Smooth muscle cell (in vitro differentiated cells): ENCODE measurements around the gene PWWP2A. TPM values are rescaled to one million over a fixed set of nuclear protein-coding genes. Genes with fewer than 3 reads are reported as not detected.
A peak's percentile ranks its signal among the peaks of the same experiment; 100 is the strongest.

Experiments used
- DNase-seq: peaks from one replicate; lab custom pipeline; 2025; ENCODE audit not compliant: unreplicated experiment; lab: John Stamatoyannopoulos, UW
- H2AFZ ChIP-seq: fragments of 200-600 bp; sonication (generic); 2 replicates; pipeline ENCODE4 v1.6.0; 2016; ENCODE audit warnings: antibody characterized with exemption, low read depth, mild to moderate bottlenecking
- H3F3A ChIP-seq: fragments of 200-600 bp; sonication (generic); 2 replicates; pipeline ENCODE4 v1.6.0; 2017; ENCODE audit warnings: antibody characterized with exemption, low read depth
- H3K27ac ChIP-seq: fragments of 200-600 bp; sonication (generic); 2 replicates; pipeline ENCODE4 v1.5.1; 2016; ENCODE audit warnings: low read depth, mild to moderate bottlenecking
- H3K27me3 ChIP-seq: fragments of 200-600 bp; sonication (generic); 2 replicates; pipeline ENCODE4 v1.6.1; 2016; ENCODE audit warnings: low read depth, mild to moderate bottlenecking
- H3K36me3 ChIP-seq: fragments of 200-600 bp; sonication (generic); 2 replicates; pipeline ENCODE4 v1.5.1; 2016; ENCODE audit warnings: low read depth
- H3K4me1 ChIP-seq: fragments of 200-600 bp; sonication (generic); 2 replicates; pipeline ENCODE4 v1.5.1; 2016; ENCODE audit warnings: low read depth
- H3K4me2 ChIP-seq: fragments of 200-600 bp; sonication (generic); 2 replicates; pipeline ENCODE4 v1.6.0; 2016; ENCODE audit warnings: mild to moderate bottlenecking
- H3K4me3 ChIP-seq: fragments of 200-600 bp; sonication (generic); 2 replicates; pipeline ENCODE4 v1.5.1; 2016; ENCODE audit warnings: mild to moderate bottlenecking
- H3K79me2 ChIP-seq: fragments of 200-600 bp; sonication (generic); 2 replicates; pipeline ENCODE4 v1.6.0; 2016; ENCODE audit warnings: low read depth, mild to moderate bottlenecking
- H3K9ac ChIP-seq: fragments of 200-600 bp; sonication (generic); 2 replicates; pipeline ENCODE4 v1.6.0; 2016; ENCODE audit warnings: low read depth
- H3K9me3 ChIP-seq: fragments of 200-600 bp; sonication (generic); replicated peaks from 2 replicates; pipeline ENCODE4 v1.5.1; 2016; ENCODE audit warnings: low read depth
- H4K20me1 ChIP-seq: fragments of 200-600 bp; sonication (generic); 2 replicates; pipeline ENCODE4 v1.6.0; 2016; ENCODE audit warnings: low read depth
- WGBS: methylation state at CpG from one replicate; pipeline ENCODE4 v1.1.7; 2016; ENCODE audit warnings: low lambda C conversion rate; 5-methylcytosine and 5-hydroxymethylcytosine counted together
- polyA plus RNA-seq: library from polyadenylated mRNA; unstranded; fragments of >200 nt; fragmentation: Nextera tagmentation; extraction: Ambion mirVana; gene quantifications from 2 replicates; pipeline ENCODE4 v1.2.1, GENCODE V29; 2016
- total RNA-seq: library from RNA; depleted of rRNA; stranded (reverse); fragments of >200 nt; gene quantifications from 2 replicates; pipeline ENCODE4 v1.2.3, GENCODE V29; 2014
- TF ChIP-seq, protein P1 (sequence below): fragments of 200-600 bp; sonication (generic); IDR thresholded peaks from 2 replicates; pipeline ENCODE4 v1.5.1; 2017; ENCODE audit warnings: borderline replicate concordance, mild to moderate bottlenecking, antibody characterized with exemption; ENCODE audit not compliant: insufficient read depth, poor library complexity, severe bottlenecking

The PWWP2A gene, protein sequence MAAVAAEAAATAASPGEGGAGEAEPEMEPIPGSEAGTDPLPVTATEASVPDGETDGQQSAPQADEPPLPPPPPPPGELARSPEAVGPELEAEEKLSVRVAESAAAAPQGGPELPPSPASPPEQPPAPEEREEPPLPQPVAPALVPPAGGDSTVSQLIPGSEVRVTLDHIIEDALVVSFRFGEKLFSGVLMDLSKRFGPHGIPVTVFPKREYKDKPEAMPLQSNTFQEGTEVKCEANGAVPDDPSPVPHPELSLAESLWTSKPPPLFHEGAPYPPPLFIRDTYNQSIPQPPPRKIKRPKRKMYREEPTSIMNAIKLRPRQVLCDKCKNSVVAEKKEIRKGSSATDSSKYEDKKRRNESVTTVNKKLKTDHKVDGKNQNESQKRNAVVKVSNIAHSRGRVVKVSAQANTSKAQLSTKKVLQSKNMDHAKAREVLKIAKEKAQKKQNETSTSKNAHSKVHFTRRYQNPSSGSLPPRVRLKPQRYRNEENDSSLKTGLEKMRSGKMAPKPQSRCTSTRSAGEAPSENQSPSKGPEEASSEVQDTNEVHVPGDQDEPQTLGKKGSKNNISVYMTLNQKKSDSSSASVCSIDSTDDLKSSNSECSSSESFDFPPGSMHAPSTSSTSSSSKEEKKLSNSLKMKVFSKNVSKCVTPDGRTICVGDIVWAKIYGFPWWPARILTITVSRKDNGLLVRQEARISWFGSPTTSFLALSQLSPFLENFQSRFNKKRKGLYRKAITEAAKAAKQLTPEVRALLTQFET
- total RNA-seq (22.6 and 34.9 TPM in 2 replicates), polyA plus RNA-seq (18.6 and 25.5 TPM in 2 replicates)

GRCh38 chr5:160119142-160119904, at the start of gene PWWP2A:
TSS of gene PWWP2A (minus strand) at chr5:160119450. CDS start at chr5:160119388, 62 bp downstream.
- H3K4me2 ChIP-seq = peak within 1 kb of the TSS; percentile 92
- peaks cover 44% of the 10 kb centered on the region for H3K79me2 ChIP-seq
- peaks cover 21% of the 10 kb centered on the region for H4K20me1 ChIP-seq
- peak; percentile 91 for DNase-seq
- H3K27ac ChIP-seq = peak within 1 kb of the TSS; percentile 66
- H3K27me3 ChIP-seq = no peaks in the 10 kb centered on the region
- peak within 1 kb of the TSS; percentile 98 for H3K4me3 ChIP-seq
- WGBS = under 1% methylated on average over 33 of the region's 55 CpGs
- no peaks in the 10 kb centered on the region for H3F3A ChIP-seq
- H2AFZ ChIP-seq = peak within 1 kb of the TSS; percentile 85
- no peaks in the 10 kb centered on the region for H3K9me3 ChIP-seq
- H3K4me1 ChIP-seq = peaks cover 7% of the 10 kb centered on the region
- TF ChIP-seq, protein P1, sequence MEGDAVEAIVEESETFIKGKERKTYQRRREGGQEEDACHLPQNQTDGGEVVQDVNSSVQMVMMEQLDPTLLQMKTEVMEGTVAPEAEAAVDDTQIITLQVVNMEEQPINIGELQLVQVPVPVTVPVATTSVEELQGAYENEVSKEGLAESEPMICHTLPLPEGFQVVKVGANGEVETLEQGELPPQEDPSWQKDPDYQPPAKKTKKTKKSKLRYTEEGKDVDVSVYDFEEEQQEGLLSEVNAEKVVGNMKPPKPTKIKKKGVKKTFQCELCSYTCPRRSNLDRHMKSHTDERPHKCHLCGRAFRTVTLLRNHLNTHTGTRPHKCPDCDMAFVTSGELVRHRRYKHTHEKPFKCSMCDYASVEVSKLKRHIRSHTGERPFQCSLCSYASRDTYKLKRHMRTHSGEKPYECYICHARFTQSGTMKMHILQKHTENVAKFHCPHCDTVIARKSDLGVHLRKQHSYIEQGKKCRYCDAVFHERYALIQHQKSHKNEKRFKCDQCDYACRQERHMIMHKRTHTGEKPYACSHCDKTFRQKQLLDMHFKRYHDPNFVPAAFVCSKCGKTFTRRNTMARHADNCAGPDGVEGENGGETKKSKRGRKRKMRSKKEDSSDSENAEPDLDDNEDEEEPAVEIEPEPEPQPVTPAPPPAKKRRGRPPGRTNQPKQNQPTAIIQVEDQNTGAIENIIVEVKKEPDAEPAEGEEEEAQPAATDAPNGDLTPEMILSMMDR = no peak
- no peaks in the 10 kb centered on the region for H3K36me3 ChIP-seq
- H3K9ac ChIP-seq = peak within 1 kb of the TSS; percentile 91

GRCh38 chr5:160167624-160168165, 48.4 kb upstream of the PWWP2A start:
- 86% methylated on average over 3 of the region's 3 CpGs for WGBS
- H3K27ac ChIP-seq = peak overlapping the region; percentile 99
- no peak overlapping the region for H2AFZ ChIP-seq

GRCh38 chr5:160166973-160167623, 47.8 kb upstream of the PWWP2A start:
- Histone ChIP-seq H3K79me2 (no peaks in the 10 kb centered on the region), H3F3A (peaks cover 15% of the 10 kb centered on the region), H2AFZ (no peak overlapping the region), H3K4me2 (peak overlapping the region; percentile 63), H3K27ac (peak overlapping the region; percentile 99), H3K9me3 (no peaks in the 10 kb centered on the region), H3K36me3 (no peaks in the 10 kb centered on the region), H3K27me3 (no peaks in the 10 kb centered on the region), H3K4me3 (no peak overlapping the region), H4K20me1 (no peaks in the 10 kb centered on the region), H3K4me1 (peaks cover 33% of the 10 kb centered on the region), H3K9ac (peak overlapping the region; percentile 79)
- 54% methylated on average over 10 of the region's 10 CpGs for WGBS
- TF ChIP-seq, protein P1 = no peak
- no peak for DNase-seq

More at GRCh38 chr5:160167624-160168165, 48.4 kb upstream of the PWWP2A start:
- Histone ChIP-seq H3K27me3 (no peaks in the 10 kb centered on the region), H3K9ac (no peak overlapping the region), H3K36me3 (no peaks in the 10 kb centered on the region), H3K79me2 (no peaks in the 10 kb centered on the region), H3K4me1 (peaks cover 33% of the 10 kb centered on the region), H3K4me3 (no peak overlapping the region), H3K9me3 (no peaks in the 10 kb centered on the region), H3F3A (peaks cover 15% of the 10 kb centered on the region), H3K4me2 (peak overlapping the region; percentile 10), H4K20me1 (no peaks in the 10 kb centered on the region)
- no peak for DNase-seq
- TF ChIP-seq, protein P1 = no peak
